Measurements from ENCODE around the gene TMEM19.

DNA sequence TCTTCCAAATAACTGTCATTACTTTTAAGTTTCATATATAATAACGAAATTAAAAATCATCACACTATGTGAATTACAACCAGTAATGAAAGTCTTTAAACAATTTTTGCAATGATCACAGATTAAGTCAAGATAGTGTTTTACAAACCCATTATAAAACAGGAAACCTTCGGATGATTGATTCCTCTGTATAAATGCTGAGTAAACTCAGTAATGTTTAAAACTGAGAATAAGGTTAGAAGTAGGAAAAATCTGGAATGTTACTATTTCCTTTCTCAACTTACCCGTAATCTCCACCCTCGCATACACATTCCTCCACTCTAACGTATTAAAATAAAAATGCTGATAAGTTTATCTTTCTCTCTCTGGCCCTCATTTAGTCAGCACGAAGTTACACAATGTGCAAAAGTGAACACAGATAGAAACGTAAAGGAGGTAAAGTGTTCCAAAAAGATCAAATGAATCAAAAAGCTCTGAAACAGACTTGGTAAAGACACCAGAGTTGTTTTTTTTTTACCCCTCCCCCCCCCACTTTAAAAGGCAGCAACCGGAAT is 23.8 kb upstream of the TMEM19 start:
- TF ChIP-seq CHD1 (IDR thresholded peaks at IDR 0.05; ENCODE audit: low read depth, low read length) = no peak
- no peak for TF ChIP-seq CTCF (IDR thresholded peaks at IDR 0.05; ENCODE audit: control extremely low read depth in 1 of 3, insufficient read depth in 1 of 3, low read depth in 1 of 3, low read length in 3 of 3)
- TF ChIP-seq BRCA1 (IDR thresholded peaks at IDR 0.05; ENCODE audit: low read depth, low read length) = no peak
- no peak for TF ChIP-seq CEBPB (IDR thresholded peaks at IDR 0.05; ENCODE audit: low read depth, low read length)
- TF ChIP-seq POLR2A (IDR thresholded peaks at IDR 0.05; ENCODE audit: control extremely low read depth in 1 of 2, low read depth in 2 of 2, low read length in 2 of 2) = no peak
- TF ChIP-seq TAF1 (IDR thresholded peaks at IDR 0.05; ENCODE audit: low read depth, low read length) = no peak
- TF ChIP-seq, protein P1, sequence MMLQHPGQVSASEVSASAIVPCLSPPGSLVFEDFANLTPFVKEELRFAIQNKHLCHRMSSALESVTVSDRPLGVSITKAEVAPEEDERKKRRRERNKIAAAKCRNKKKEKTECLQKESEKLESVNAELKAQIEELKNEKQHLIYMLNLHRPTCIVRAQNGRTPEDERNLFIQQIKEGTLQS (IDR thresholded peaks at IDR 0.05; ENCODE audit: insufficient read depth, low read depth, low read length) = no peak
- no peak for TF ChIP-seq SUZ12 (IDR thresholded peaks at IDR 0.05; ENCODE audit: low read length)
- no peak for TF ChIP-seq RAD21 (IDR thresholded peaks at IDR 0.05 in 1 of 2, conservative IDR thresholded peaks at IDR 0.05 in 1 of 2; ENCODE audit: low read depth in 2 of 2, low read length in 2 of 2)
- no peak for TF ChIP-seq CREB1 (IDR thresholded peaks at IDR 0.05)
- TF ChIP-seq ATF2 (IDR thresholded peaks at IDR 0.05; ENCODE audit: low read length) = no peak
- no peak for TF ChIP-seq EZH2 (IDR thresholded peaks at IDR 0.05; ENCODE audit: low read depth, low read length, severe bottlenecking)
- TF ChIP-seq NANOG (IDR thresholded peaks at IDR 0.05; ENCODE audit: insufficient read depth, low read depth, low read length, poor library complexity, severe bottlenecking) = no peak

Measured in H1 (cell line).